Measurements from ENCODE around the gene SLC38A3. TPM values are rescaled to one million over a fixed set of nuclear protein-coding genes. Genes with fewer than 3 reads are reported as not detected.
"Not testable (repeated sequence)": the region's sequence is repeated elsewhere in the genome, so short reads cannot be mapped to it uniquely, and the experiment has no call there.

SLC38A3 gene
- total RNA-seq, 4 donors from 2014 or later = 1.3 TPM; not detected in 3

DNA sequence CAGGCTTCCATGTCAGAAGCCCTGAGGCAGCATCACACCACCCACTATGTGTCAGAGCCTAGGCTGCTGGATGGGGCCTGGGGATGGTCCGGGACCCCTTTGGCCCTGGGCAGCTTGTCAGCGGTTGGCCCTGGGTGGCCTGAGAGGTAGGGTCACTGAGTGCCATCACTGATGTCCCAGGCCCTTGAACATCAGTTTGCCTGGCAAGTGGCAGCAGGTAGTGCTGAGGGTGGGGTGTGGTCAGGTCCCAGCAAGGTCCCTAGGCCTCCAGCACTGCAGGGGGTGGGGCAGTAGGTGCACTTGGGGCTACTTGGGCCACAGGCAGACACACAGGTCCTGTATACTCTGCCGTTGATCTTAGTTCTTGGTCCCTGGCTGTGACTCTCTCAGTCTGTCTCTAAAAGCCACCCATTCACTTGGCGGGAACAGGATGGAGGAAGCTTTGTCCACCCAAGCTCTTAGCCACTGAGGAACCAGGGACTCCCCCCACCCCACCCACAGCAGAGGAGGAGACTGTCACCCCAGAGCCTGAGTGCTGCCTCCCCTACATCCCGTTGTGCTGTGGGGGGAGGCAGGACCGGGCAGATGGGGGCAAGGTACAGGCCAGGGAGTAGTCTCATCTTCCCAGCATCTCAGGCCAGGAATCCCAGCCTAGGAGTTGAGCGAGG, 36.8 kb downstream of the SLC38A3 start:
- TF ChIP-seq, protein P1, sequence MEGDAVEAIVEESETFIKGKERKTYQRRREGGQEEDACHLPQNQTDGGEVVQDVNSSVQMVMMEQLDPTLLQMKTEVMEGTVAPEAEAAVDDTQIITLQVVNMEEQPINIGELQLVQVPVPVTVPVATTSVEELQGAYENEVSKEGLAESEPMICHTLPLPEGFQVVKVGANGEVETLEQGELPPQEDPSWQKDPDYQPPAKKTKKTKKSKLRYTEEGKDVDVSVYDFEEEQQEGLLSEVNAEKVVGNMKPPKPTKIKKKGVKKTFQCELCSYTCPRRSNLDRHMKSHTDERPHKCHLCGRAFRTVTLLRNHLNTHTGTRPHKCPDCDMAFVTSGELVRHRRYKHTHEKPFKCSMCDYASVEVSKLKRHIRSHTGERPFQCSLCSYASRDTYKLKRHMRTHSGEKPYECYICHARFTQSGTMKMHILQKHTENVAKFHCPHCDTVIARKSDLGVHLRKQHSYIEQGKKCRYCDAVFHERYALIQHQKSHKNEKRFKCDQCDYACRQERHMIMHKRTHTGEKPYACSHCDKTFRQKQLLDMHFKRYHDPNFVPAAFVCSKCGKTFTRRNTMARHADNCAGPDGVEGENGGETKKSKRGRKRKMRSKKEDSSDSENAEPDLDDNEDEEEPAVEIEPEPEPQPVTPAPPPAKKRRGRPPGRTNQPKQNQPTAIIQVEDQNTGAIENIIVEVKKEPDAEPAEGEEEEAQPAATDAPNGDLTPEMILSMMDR (IDR thresholded peaks at IDR 0.05) = no peak
- TF ChIP-seq POLR2A (IDR thresholded peaks at IDR 0.05) = no peak
- no peak for DNase-seq
- H3K27ac ChIP-seq = peak overlapping the region; percentile 66 to 95 (median 72)
- H3K27me3 ChIP-seq = no peaks in the 10 kb centered on the region
- H3K4me1 ChIP-seq = peaks cover 7 to 91% (median 74%) of the 10 kb centered on the region in 4 donors
- H3K36me3 ChIP-seq = peaks cover 0 to 2% (median 0%) of the 10 kb centered on the region in 3 donors
- no peaks in the 10 kb centered on the region for H3K9me3 ChIP-seq
- H3K4me3 ChIP-seq = peak overlapping the region in 1 of 4 donors; percentile 6

DNA sequence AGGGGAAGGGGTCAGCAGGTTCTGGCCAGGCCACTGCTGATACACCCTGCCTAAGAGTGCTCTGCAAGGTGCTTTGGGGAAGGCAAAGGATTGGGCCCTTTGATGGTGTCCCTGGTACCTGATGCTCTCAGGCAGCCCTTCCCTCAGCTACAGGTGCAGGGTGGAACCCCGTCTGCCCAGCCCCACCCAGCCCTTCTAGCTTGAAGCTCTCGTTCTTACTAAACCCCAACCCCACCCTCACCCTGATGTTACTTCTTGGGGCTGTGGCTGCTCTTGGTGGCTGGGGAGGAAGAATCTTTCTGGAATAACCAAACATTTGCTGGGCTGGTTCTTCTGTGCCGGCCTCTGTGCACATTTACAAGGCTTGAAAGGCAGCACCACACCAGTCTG, 37.3 kb downstream of the SLC38A3 start:
- TF ChIP-seq, protein P1 (IDR thresholded peaks at IDR 0.05) = no peak
- TF ChIP-seq POLR2A (IDR thresholded peaks at IDR 0.05) = no peak
- Histone ChIP-seq H3K4me3 (peak overlapping the region in 2 of 4 donors; percentile 6 to 19), H3K27me3 (no peaks in the 10 kb centered on the region), H3K9me3 (no peaks in the 10 kb centered on the region), H3K27ac (peak overlapping the region; percentile 66 to 95 (median 72)), H3K4me1 (peaks cover 7 to 91% (median 80%) of the 10 kb centered on the region in 4 donors), H3K36me3 (peaks cover 0 to 2% (median 0%) of the 10 kb centered on the region in 3 donors)
- DNase-seq = no peak

DNA sequence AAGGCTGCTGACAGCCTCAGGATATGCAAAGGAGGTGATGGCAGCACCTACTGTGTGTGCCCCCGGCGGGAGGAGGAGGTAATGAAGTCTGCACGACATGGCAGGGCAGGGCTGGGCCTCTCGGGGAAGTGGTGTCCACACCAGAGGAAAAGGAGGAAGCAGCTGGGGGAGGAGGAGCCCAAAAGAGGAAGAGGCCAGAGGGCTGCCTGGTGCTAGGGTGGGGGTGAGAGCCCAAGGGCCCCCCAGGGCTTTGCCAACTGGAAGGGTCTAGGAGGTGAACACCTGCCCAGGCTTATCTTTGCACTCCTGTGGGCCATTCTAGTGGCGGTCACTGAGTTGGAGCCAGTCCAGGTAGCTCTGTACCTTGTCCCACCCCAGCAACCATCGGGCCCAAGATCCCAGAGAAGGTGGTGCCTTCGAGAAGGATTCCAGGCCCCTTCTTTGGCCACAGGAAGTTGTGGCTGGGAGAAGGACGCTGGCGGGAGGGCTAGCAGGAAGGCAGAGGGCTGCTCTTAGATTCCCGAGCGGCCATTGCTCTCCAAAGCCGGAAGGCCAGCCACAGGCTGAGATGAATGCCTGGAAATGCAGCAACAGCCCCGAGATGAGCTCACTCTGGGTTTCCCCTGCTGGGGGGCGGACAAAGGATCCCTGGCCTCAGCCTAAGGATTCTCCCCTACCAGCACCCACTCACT, 37.9 kb downstream of the SLC38A3 start:
- peak overlapping the region in 1 of 4 donors; percentile 19 for H3K4me3 ChIP-seq
- H3K4me1 ChIP-seq = peaks cover 7 to 91% (median 79%) of the 10 kb centered on the region in 4 donors
- no peaks in the 10 kb centered on the region for H3K27me3 ChIP-seq
- TF ChIP-seq, protein P1 (IDR thresholded peaks at IDR 0.05) = peak in 2 of 6 experiments; percentile 6 to 13
- TF ChIP-seq POLR2A (IDR thresholded peaks at IDR 0.05) = no peak
- no peaks in the 10 kb centered on the region for H3K9me3 ChIP-seq
- DNase-seq = peak in 2 of 3 donors; percentile 91
- peak overlapping the region; percentile 66 to 95 (median 72) for H3K27ac ChIP-seq
- H3K36me3 ChIP-seq = peaks cover 0 to 2% (median 0%) of the 10 kb centered on the region in 3 donors

DNA sequence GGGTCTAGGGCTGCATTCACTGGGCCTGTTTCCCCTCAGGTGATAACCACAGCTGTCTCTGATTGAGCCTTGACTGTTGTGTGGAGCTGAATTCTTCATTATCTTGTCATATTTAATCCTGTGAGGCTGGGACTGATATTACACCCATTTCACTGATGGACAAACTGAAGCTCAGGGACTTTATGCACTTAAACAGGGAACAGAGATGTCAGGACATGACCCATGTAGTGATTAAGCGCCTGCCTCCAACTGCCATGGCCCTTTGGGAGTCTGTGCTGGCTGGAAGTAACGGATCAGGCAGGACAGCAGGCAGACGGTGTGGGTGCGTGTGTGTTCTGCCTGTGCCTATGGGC, 38.4 kb downstream of the SLC38A3 start:
- Histone ChIP-seq H3K9me3 (no peaks in the 10 kb centered on the region), H3K27me3 (no peaks in the 10 kb centered on the region), H3K4me1 (peaks cover 7 to 91% (median 78%) of the 10 kb centered on the region in 4 donors), H3K36me3 (peaks cover 0 to 2% (median 0%) of the 10 kb centered on the region in 3 donors), H3K27ac (peak overlapping the region; percentile 66 to 95 (median 72)), H3K4me3 (peak overlapping the region in 1 of 4 donors; percentile 19)
- DNase-seq = no peak
- TF ChIP-seq POLR2A (IDR thresholded peaks at IDR 0.05) = no peak
- TF ChIP-seq, protein P1 (IDR thresholded peaks at IDR 0.05) = no peak

DNA sequence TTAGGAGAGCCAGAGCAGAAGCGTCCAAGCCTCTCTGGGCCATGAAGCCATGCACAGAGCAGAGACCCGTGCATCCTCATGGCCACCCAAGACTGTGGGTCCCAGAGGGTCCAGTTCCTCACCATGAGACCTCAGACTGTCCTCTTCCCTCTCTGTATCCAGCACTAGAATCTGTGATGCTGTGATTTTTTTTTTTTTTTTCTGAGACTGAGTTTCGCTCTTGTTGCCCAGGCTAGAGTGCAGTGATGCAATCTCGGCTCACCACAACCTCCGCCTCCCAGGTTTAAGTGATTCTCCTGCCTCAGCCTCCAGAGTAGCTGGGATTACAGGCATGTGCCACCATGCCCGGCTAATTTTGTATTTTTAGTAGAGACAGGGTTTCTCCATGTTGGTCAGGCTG, 39.7 kb downstream of the SLC38A3 start:
- peak overlapping the region; percentile 12 to 79 (median 54) for H3K27ac ChIP-seq
- not testable (repeated sequence) for H3K4me3 ChIP-seq, H3K36me3 ChIP-seq, DNase-seq, H3K27me3 ChIP-seq, H3K9me3 ChIP-seq
- peaks cover 3 to 91% (median 70%) of the 10 kb centered on the region in 4 donors for H3K4me1 ChIP-seq

DNA sequence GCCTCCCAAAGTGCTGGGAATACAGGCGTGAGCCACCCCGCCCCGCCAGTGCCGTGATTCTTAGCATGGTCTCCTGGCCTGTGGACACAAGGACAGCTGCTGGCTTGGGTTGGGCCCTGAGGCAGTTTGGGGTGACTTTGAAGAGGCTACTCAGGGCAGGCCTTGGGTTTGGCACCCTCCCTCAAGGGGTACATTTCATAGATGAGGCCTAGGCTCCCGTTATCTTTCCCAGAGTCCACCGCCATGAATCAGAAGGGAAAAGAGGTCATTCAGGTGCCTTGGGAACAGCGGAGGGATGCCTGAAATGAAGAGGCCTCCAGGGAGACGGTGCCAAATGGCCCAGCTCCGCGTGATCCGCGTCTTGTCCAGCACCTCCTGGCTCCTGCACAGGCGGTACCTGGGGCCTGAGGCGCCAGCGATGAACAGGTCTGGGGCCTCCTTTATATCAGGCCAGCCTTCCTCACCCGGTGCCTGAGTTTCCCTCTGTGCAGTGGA, 40.2 kb downstream of the SLC38A3 start:
- Histone ChIP-seq H3K4me1 (peaks cover 3 to 91% (median 70%) of the 10 kb centered on the region in 4 donors), H3K36me3 (no peaks in the 10 kb centered on the region), H3K27me3 (no peaks in the 10 kb centered on the region), H3K27ac (peak overlapping the region; percentile 73 to 86 (median 76)), H3K9me3 (no peaks in the 10 kb centered on the region), H3K4me3 (peak overlapping the region in 2 of 4 donors; percentile 34 to 53)
- TF ChIP-seq, protein P1 (IDR thresholded peaks at IDR 0.05) = no peak
- no peak for TF ChIP-seq POLR2A (IDR thresholded peaks at IDR 0.05)
- no peak for DNase-seq

Data from Peyer's patch (tissue), 4 donors.